ENCODE results near the gene MPIG6B.

DNA sequence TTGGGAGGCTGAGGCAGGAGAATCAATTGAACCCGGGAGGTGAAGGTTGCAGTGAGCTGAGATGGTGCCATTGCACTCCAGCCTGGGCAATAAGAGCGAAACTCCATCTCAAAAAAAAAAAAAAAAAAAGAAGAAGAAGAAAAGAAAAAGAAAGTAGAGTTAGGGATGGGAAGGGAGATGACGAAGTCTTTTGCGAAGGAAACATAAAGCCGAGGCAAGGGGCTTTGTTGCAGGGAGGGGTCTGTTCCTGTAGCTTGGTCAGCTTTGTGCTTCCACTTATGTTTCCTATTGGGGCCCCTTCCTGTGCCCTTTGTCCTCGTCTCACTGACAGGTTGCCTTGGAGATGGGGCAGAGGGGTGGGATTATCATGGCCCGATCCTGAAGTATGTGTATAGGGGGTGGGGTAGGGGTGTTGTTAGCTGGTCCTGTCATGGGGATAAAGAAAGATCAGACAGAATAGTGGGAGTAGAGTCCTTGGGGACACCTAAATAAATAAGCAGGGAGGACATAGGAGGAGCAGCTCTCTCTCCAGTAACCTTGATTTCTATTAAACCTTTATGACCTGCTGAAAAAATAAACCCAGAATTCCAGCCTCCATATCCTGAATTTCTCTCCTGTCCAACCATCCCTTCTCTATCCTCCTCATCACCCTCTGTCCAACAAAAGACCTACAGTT, 14.3 kb downstream of the MPIG6B start:
- TF ChIP-seq, protein P1, sequence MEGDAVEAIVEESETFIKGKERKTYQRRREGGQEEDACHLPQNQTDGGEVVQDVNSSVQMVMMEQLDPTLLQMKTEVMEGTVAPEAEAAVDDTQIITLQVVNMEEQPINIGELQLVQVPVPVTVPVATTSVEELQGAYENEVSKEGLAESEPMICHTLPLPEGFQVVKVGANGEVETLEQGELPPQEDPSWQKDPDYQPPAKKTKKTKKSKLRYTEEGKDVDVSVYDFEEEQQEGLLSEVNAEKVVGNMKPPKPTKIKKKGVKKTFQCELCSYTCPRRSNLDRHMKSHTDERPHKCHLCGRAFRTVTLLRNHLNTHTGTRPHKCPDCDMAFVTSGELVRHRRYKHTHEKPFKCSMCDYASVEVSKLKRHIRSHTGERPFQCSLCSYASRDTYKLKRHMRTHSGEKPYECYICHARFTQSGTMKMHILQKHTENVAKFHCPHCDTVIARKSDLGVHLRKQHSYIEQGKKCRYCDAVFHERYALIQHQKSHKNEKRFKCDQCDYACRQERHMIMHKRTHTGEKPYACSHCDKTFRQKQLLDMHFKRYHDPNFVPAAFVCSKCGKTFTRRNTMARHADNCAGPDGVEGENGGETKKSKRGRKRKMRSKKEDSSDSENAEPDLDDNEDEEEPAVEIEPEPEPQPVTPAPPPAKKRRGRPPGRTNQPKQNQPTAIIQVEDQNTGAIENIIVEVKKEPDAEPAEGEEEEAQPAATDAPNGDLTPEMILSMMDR (conservative IDR thresholded peaks at IDR 0.05 in 1 of 2, IDR thresholded peaks at IDR 0.05 in 1 of 2; ENCODE audit: low read depth in 1 of 2, low read length in 2 of 2): no peak
- TF ChIP-seq EZH2 (IDR thresholded peaks at IDR 0.05; ENCODE audit: low read length, missing control alignments): no peak
